ENCODE data around the gene TBC1D7.

The TBC1D7 gene

DNA sequence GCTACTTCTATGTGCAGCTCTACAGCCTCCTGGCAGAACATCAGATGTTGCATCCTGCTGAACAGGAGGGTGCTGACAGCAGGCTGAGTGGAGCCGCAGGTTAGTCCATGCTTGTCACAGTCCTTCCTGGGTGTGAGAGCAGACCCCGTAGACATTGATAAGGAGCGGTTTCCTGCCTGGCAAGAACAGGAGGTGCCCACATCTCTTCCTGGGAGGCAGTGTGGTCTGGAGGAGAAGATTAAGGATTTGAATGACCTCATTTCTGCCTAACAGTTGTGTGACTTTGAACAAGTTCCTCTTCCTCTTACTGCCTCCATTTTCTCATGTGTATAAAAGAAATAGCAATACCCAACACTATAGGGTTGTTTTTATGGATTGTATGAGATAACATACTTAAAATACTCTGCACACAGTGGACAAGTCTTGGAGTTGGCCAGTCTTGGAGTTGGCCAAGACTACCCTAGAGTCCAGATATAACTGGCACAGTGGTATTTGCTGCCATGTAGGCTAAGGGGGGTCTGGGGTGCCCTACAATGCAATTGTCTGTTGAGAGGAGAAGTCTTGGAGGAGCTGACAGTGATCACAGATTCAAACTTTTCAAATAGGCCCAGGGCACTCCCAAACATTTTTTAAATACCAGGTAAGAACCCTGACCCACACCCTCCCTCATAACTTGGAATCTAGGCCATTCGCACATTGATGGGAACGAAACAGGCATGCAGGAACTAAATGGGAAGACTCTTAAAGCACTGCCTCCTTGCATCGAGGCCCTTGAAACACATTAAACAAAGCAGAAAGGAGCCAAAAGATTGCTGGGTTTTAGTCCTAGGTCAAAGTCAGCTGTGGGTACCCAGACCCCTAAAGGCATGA is 32.6 kb upstream of the TBC1D7 start:
- peaks cover 19% of the 10 kb centered on the region for H3K36me3 ChIP-seq
- no peak for DNase-seq
- TF ChIP-seq, protein P1, sequence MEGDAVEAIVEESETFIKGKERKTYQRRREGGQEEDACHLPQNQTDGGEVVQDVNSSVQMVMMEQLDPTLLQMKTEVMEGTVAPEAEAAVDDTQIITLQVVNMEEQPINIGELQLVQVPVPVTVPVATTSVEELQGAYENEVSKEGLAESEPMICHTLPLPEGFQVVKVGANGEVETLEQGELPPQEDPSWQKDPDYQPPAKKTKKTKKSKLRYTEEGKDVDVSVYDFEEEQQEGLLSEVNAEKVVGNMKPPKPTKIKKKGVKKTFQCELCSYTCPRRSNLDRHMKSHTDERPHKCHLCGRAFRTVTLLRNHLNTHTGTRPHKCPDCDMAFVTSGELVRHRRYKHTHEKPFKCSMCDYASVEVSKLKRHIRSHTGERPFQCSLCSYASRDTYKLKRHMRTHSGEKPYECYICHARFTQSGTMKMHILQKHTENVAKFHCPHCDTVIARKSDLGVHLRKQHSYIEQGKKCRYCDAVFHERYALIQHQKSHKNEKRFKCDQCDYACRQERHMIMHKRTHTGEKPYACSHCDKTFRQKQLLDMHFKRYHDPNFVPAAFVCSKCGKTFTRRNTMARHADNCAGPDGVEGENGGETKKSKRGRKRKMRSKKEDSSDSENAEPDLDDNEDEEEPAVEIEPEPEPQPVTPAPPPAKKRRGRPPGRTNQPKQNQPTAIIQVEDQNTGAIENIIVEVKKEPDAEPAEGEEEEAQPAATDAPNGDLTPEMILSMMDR (IDR thresholded peaks at IDR 0.05; ENCODE audit: low read depth, low read length) = no peak
- H3K27me3 ChIP-seq (ENCODE audit: insufficient read depth, low read depth, severe bottlenecking) = no peaks in the 10 kb centered on the region
- H3K9me3 ChIP-seq (ENCODE audit: severe bottlenecking) = no peaks in the 10 kb centered on the region
- H3K4me3 ChIP-seq (ENCODE audit: low read depth, low read length) = no peak overlapping the region
- no peak overlapping the region for H3K27ac ChIP-seq

DNA sequence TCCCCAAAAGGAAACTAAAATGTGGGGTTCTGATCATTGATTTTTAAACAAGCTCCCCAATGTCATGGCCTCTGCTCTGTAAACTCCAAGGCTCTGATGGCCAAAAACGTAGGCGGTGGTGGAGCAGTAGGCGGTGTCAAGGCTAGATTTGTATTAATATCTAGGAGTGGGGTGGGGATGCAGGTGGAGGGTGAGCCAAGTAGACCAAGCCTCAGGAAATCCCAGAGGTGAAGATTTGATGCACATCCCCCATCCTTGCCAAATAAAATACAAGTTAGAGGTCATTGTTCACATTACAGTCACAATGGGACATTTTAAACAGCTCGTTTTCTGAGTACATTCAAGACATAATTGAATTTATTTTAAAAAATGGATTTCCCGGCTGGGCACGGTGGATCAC is 30.9 kb upstream of the TBC1D7 start:
- H3K9me3 ChIP-seq (ENCODE audit: severe bottlenecking) = no peaks in the 10 kb centered on the region
- H3K4me3 ChIP-seq (ENCODE audit: low read depth, low read length) = no peak overlapping the region
- H3K36me3 ChIP-seq = peaks cover 7% of the 10 kb centered on the region
- TF ChIP-seq, protein P1 (IDR thresholded peaks at IDR 0.05; ENCODE audit: low read depth, low read length) = no peak
- DNase-seq = no peak
- H3K27ac ChIP-seq = no peak overlapping the region
- no peaks in the 10 kb centered on the region for H3K27me3 ChIP-seq (ENCODE audit: insufficient read depth, low read depth, severe bottlenecking)

GRCh38 chr6:13358511-13358910 is 30.2 kb upstream of the TBC1D7 start:
- no peak for DNase-seq
- Histone ChIP-seq H3K36me3 (no peaks in the 10 kb centered on the region; the same call in 1 of the 2 replicates), H3K27ac (no peak overlapping the region), H3K27me3 (ENCODE audit: insufficient read depth, low read depth, severe bottlenecking) (no peaks in the 10 kb centered on the region), H3K4me3 (ENCODE audit: low read depth, low read length) (no peak overlapping the region), H3K9me3 (ENCODE audit: severe bottlenecking) (no peaks in the 10 kb centered on the region)
- TF ChIP-seq, protein P1 (IDR thresholded peaks at IDR 0.05; ENCODE audit: low read depth, low read length) = peak; percentile 64

- Histone ChIP-seq H3K36me3 (no peaks in the 10 kb centered on the region; the same call in 1 of the 2 replicates), H3K27ac (no peak overlapping the region)
Measured at GRCh38 chr6:13357551-13358075, 29.3 kb upstream of the TBC1D7 start.

GRCh38 chr6:13355999-13356785 is 27.9 kb upstream of the TBC1D7 start:
- no peak overlapping the region for H3K4me3 ChIP-seq (ENCODE audit: low read depth, low read length)

More at GRCh38 chr6:13357551-13358075, 29.3 kb upstream of the TBC1D7 start:
- H3K27me3 ChIP-seq (ENCODE audit: insufficient read depth, low read depth, severe bottlenecking) = no peaks in the 10 kb centered on the region
- H3K9me3 ChIP-seq (ENCODE audit: severe bottlenecking) = no peaks in the 10 kb centered on the region
- no peak for DNase-seq
- no peak overlapping the region for H3K4me3 ChIP-seq (ENCODE audit: low read depth, low read length)
- TF ChIP-seq, protein P1 (IDR thresholded peaks at IDR 0.05; ENCODE audit: low read depth, low read length) = no peak

More at GRCh38 chr6:13355999-13356785, 27.9 kb upstream of the TBC1D7 start:
- H3K9me3 ChIP-seq (ENCODE audit: severe bottlenecking) = no peaks in the 10 kb centered on the region
- H3K36me3 ChIP-seq = no peaks in the 10 kb centered on the region
- H3K27ac ChIP-seq = no peak overlapping the region
- DNase-seq = no peak
- H3K27me3 ChIP-seq (ENCODE audit: insufficient read depth, low read depth, severe bottlenecking) = no peaks in the 10 kb centered on the region
- TF ChIP-seq, protein P1 (IDR thresholded peaks at IDR 0.05; ENCODE audit: low read depth, low read length) = no peak

All from WERI-Rb-1 (cell line).